HT-29 (cell line): ENCODE data around the gene HLA-DRB1. TPM values are rescaled to one million over a fixed set of nuclear protein-coding genes. Genes with fewer than 3 reads are reported as not detected.
"Not testable (repeated sequence)": the region's sequence is repeated elsewhere in the genome, so short reads cannot be mapped to it uniquely, and the experiment has no call there.

Experiments
- DNase-seq: peaks from one replicate; pipeline ENCODE4 v3.0.0-alpha.2; 2015; ENCODE audit warnings: low spot score
- small RNA-seq: library from RNA; depleted of rRNA; stranded (forward); fragments of <200 nt; gene quantifications from one replicate; pipeline ENCODE3, GENCODE V24; 2014
- total RNA-seq: library from RNA; depleted of rRNA; stranded (reverse); fragments of >200 nt; shearing (Covaris generic); gene quantifications from 2 replicates; pipeline ENCODE4 v1.2.3, GENCODE V29; 2014; rRNA removed

Gene HLA-DRB1
- total RNA-seq, 1 experiment from 2014 or later = not detected

- DNase-seq = no peak
Observed at GRCh38 chr6:32562940-32563339, 26.7 kb downstream of the HLA-DRB1 start.

- no peak for DNase-seq
Observed at GRCh38 chr6:32559747-32560146, 29.9 kb downstream of the HLA-DRB1 start.

GRCh38 chr6:32558426-32559057 lies 31.1 kb downstream of the HLA-DRB1 start:
- no peak for DNase-seq

GRCh38 chr6:32554116-32554965 lies 35.3 kb downstream of the HLA-DRB1 start:
- DNase-seq = no peak

GRCh38 chr6:32553037-32553742 lies 36.5 kb downstream of the HLA-DRB1 start:
- DNase-seq = no peak

- no peak for DNase-seq
Observed at GRCh38 chr6:32551410-32551809, 38.2 kb downstream of the HLA-DRB1 start.

- no peak for DNase-seq
Observed at GRCh38 chr6:32539839-32540238, 49.8 kb downstream of the HLA-DRB1 start.

- not testable (repeated sequence) for DNase-seq
Observed at GRCh38 chr6:32530431-32530793, 59.2 kb downstream of the HLA-DRB1 start.

- DNase-seq = peak; percentile 1
Observed at GRCh38 chr6:32529697-32530430, 59.8 kb downstream of the HLA-DRB1 start, which contains the start of gene HLA-DRB5. HLA-DRB5 (minus strand) TSS chr6:32530287; CDS start chr6:32530224, 63 bp downstream.

Small RNA genes within 50 kb of the gene (small RNA-seq; reads per million reads assigned to genes)
- gene RNU1-61P = not detected

Other genes with a start within 250 kb of the HLA-DRB1 start
- gene TSBP1, start 217.9 kb downstream of the HLA-DRB1 start, total RNA-seq = not detected in 2 replicates
- not detected in 2 replicates for gene BTNL2, start 182.7 kb downstream of the HLA-DRB1 start, total RNA-seq
- not detected in 2 replicates for gene HLA-DRA, start 150.0 kb downstream of the HLA-DRB1 start, total RNA-seq
- gene HLA-DRB5, start 59.6 kb downstream of the HLA-DRB1 start, total RNA-seq = not detected in 2 replicates
- not detected in 2 replicates for gene HLA-DQA1, start 47.6 kb upstream of the HLA-DRB1 start, total RNA-seq
- gene HLA-DQB1, start 76.8 kb upstream of the HLA-DRB1 start, total RNA-seq = not detected in 2 replicates
- not detected in 2 replicates for gene HLA-DQA2, start 151.5 kb upstream of the HLA-DRB1 start, total RNA-seq
- not detected in 2 replicates for gene HLA-DQB2, start 173.7 kb upstream of the HLA-DRB1 start, total RNA-seq
- gene HLA-DOB, start 227.2 kb upstream of the HLA-DRB1 start, total RNA-seq = not detected in 2 replicates
- gene TAP2, start 248.9 kb upstream of the HLA-DRB1 start, total RNA-seq = 50.3 and 54.9 TPM in 2 replicates